ENCODE measurements around the gene TMEM255B. TPM values are rescaled to one million over a fixed set of nuclear protein-coding genes. Genes with fewer than 3 reads are reported as not detected.

The TMEM255B gene
- total RNA-seq, 2 donors from 2014 or later = 1.3 to 2.2 TPM

DNA sequence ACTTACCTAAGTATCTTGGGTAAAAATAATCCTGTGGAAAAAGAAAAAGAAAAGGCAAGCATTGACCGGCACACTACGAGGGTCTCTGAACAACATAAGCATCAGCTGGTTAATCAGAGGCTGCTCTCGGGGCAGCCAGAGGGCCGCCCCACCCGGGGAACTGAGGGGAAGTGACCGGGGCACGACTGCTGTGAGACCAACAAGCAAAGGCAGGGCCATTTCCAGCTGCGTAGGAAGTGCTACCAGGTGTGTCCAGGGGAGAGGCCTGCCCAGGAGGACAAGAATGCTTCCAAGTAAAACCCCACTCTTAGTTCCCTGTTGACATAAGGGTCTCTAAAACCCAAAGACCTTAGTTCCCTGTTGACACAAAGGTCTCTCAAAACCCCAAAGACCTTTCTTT lies 89.0 kb downstream of the TMEM255B start:
- DNase-seq (ENCODE audit: low spot score) (no peak), ATAC-seq (no peak)
- peaks cover 3 to 8% of the 10 kb centered on the region in 2 donors for H3K4me1 Mint-ChIP-seq (ENCODE audit: low read depth in 2 of 2)
- no peaks in the 10 kb centered on the region for H3K9me3 Mint-ChIP-seq
- no peaks in the 10 kb centered on the region for H3K36me3 Mint-ChIP-seq
- H3K27me3 Mint-ChIP-seq = peaks cover 0 to 7% of the 10 kb centered on the region in 2 donors
- H3K27ac Mint-ChIP-seq = no peak overlapping the region
- H3K4me3 Mint-ChIP-seq = no peak overlapping the region

DNA sequence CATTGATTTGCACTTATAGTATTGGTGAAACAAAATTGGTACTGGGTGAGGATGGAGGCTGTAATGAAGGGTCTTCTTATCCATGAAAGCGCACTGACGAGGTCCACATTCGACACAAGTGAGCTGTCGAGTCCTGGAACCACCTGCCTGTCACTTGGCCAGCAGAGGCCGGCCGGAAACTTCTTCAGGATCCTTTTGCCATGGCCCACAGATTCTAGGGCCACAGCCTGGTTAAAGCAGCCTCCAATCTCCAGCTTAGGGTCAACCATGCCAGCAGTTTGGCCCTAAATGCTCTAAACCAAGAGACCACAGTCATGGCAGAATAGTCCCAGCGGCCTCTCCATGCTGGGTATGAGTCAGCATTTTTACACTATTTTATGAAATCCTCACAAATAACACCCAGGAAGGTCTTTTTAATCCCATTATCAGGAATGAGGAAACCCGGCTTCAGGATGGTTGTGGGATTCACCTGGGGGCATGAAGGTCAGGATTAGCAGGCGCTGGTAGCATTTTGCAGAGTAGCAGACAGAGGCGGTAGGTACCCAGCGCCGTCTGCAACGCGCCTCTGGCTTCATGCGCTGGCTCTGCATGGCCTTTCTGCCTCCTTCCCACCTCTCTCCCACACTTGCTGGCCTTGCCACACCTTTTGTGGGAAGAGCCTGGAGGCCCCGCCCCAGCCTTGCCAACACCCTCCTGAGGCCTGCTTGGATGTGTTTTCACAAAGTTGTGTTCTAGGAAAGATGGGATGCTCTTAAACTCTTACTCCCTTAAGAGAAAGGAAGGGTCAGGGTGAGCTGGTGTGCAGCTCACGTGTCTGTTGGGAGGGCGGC lies 89.6 kb downstream of the TMEM255B start:
- no peak for DNase-seq (ENCODE audit: low spot score)

DNA sequence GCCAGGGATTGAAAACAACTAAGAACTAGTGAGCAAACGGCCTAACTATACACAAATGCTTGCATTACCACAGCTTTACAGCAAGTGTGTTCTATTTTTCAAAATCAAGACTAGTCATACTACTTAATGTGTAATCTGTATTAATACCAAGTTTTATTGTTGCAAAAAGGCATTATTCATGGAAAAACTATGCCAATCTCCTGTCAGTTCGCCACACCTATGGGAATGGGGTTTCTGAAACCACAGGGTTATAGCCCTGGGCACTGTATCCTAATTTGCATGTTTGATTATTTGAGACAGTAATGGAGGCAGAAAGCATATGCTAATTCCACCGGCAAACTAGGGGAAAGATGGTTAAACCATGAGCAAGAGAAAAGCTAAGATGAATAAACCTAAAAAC lies 90.5 kb downstream of the TMEM255B start:
- Mint-ChIP-seq H3K27ac (no peak overlapping the region), H3K36me3 (no peaks in the 10 kb centered on the region), H3K4me1 (ENCODE audit: low read depth in 2 of 2) (peaks cover 6 to 7% of the 10 kb centered on the region in 2 donors), H3K9me3 (no peaks in the 10 kb centered on the region), H3K27me3 (peaks cover 0 to 4% of the 10 kb centered on the region in 2 donors), H3K4me3 (no peak overlapping the region)
- ATAC-seq (no peak), DNase-seq (ENCODE audit: low spot score) (no peak)

More for the DNA sequence above, 89.6 kb downstream of the TMEM255B start:
- no peak overlapping the region for H3K27ac Mint-ChIP-seq
- H3K27me3 Mint-ChIP-seq = peaks cover 0 to 6% of the 10 kb centered on the region in 2 donors
- H3K36me3 Mint-ChIP-seq = no peaks in the 10 kb centered on the region
- H3K4me3 Mint-ChIP-seq = no peak overlapping the region
- ATAC-seq = no peak
- peaks cover 3 to 8% of the 10 kb centered on the region in 2 donors for H3K4me1 Mint-ChIP-seq (ENCODE audit: low read depth in 2 of 2)
- H3K9me3 Mint-ChIP-seq = no peaks in the 10 kb centered on the region

DNA sequence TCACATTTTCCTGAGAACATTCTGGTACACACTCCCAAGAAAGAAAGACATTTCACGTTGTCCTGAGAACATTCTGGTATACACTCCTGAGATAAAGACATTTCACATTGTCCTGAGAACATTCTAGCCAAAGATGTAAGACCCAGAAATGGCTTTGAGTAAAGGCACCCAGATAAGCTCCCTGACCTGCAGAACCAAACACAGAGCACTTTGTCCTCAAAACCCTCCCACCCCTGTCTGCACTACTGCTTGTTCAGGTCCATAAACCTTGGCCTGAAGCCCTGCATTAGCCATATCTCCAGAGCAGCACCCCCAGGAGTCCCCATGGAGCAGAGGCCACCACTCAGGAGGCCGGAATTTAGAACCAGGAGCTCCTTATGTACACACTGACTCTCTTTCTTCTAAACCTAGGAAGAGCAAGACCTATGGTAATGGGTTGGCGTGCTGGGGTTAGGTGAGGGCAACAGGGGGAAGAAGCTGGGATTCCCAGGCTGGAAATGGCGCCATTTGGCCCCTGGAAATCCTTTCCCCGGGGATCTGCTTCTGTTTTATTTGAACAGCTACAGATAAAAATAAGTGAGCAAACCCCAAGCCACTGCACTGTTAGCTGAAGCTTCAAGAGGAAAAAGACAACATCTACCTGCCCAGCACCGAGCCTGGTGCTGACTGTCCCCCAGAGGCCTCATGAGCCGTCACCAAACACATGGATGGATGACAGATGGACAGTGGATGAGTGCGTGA lies 91.1 kb downstream of the TMEM255B start:
- Mint-ChIP-seq H3K27ac (no peak overlapping the region), H3K4me3 (no peak overlapping the region), H3K9me3 (no peaks in the 10 kb centered on the region), H3K4me1 (ENCODE audit: low read depth in 2 of 2) (peaks cover 9 to 11% of the 10 kb centered on the region in 2 donors), H3K27me3 (peaks cover 0 to 7% of the 10 kb centered on the region in 2 donors), H3K36me3 (no peaks in the 10 kb centered on the region)
- DNase-seq (ENCODE audit: low spot score) = no peak
- no peak for ATAC-seq

DNA sequence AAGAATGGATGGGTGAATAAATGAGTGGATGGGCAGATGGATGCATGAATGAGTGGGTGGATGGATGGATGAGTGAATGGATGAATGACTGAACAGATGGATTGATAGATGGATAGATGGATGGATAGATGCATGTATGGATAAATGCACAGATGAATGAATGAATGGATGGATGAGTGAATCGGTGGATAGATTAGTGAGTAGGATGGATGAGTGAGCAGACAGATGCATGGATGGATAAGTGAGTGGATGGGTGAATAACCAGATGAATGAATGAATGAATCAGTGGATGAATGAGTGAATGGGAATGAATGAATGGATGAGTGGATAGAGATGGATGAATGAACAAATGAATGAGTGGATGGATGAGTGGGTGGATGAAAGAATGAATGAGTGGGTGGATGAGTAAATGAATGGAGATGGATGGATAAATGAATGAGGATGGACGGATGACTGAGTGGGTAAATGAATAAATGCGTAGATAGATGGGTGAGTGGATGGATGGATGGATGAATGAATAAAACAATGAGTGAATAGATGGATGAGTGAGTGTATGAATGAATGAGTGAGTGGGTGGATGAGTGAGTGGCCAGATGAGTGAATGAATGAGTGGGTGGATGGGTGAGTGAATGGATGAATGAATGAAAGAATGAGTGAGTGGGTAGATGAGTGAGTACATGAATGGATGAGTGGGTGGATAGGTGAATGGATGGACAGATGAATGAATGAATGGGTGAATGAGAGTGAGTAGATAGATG lies 91.9 kb downstream of the TMEM255B start:
- H3K36me3 Mint-ChIP-seq = no peaks in the 10 kb centered on the region
- no peaks in the 10 kb centered on the region for H3K9me3 Mint-ChIP-seq
- peaks cover 0 to 7% of the 10 kb centered on the region in 2 donors for H3K27me3 Mint-ChIP-seq
- H3K4me1 Mint-ChIP-seq (ENCODE audit: low read depth in 2 of 2) = peaks cover 8 to 9% of the 10 kb centered on the region in 2 donors
- no peak for ATAC-seq
- no peak overlapping the region for H3K4me3 Mint-ChIP-seq
- no peak overlapping the region for H3K27ac Mint-ChIP-seq
- DNase-seq (ENCODE audit: low spot score) = no peak

DNA sequence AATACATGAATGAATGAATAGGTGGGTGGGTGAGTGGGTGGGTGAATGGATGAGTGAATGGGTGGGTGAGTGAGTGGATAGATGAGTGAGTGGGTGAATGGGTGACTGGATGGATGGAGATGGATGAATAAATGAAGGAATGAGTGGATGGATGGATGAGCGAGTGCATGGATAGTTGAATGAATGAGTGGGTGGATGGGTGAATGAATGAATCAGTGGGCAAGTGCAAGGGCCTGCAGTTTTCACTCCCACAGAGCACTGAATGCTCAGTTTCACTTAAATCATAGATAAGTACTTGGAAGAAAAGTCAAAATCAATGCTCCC lies 92.4 kb downstream of the TMEM255B start:
- no peak for ATAC-seq
- DNase-seq (ENCODE audit: low spot score) = no peak
- peaks cover 0 to 7% of the 10 kb centered on the region in 2 donors for H3K27me3 Mint-ChIP-seq
- no peaks in the 10 kb centered on the region for H3K9me3 Mint-ChIP-seq
- H3K4me3 Mint-ChIP-seq = no peak overlapping the region
- H3K36me3 Mint-ChIP-seq = no peaks in the 10 kb centered on the region
- no peak overlapping the region for H3K27ac Mint-ChIP-seq
- peaks cover 6 to 9% of the 10 kb centered on the region in 2 donors for H3K4me1 Mint-ChIP-seq (ENCODE audit: low read depth in 2 of 2)

DNA sequence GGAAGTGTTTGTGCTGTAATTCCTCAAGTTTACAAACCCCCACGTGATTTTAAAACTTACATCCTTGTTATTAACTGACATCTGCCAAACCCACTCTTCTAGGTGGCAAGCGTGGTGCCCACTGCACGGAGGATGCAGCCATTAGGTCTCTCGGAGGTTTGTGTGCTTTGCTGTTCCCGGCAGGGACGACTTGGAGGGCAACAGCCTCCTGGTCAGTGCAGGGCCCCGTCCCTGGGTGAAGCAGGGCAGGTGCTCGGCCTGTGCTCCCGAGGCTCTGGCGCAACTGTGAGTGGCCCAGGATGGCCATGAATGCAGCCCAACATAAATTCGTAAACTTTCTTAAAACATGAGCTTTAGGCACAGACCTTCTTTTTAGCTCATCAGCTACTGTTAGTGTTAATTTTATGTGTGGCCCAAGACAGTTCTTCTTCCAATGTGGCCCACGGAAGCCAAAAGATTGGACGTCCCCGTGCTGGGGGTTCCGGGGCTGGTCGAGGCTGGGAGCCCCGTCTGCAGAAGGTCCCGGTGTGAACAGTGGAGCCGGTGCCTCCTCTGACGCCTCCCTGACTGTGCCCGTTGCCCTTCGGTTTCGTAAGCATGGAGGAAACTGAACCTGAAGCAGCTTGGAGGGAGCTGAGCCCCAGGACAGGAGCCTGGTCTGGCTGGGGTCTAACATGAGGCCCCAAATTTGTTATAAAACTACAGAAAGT lies 93.0 kb downstream of the TMEM255B start:
- Mint-ChIP-seq H3K4me1 (ENCODE audit: low read depth in 2 of 2) (peaks cover 6 to 9% of the 10 kb centered on the region in 2 donors), H3K9me3 (no peaks in the 10 kb centered on the region), H3K36me3 (no peaks in the 10 kb centered on the region), H3K27me3 (peaks cover 0 to 7% of the 10 kb centered on the region in 2 donors), H3K4me3 (no peak overlapping the region), H3K27ac (no peak overlapping the region)
- DNase-seq (ENCODE audit: low spot score) (no peak), ATAC-seq (no peak)

DNA sequence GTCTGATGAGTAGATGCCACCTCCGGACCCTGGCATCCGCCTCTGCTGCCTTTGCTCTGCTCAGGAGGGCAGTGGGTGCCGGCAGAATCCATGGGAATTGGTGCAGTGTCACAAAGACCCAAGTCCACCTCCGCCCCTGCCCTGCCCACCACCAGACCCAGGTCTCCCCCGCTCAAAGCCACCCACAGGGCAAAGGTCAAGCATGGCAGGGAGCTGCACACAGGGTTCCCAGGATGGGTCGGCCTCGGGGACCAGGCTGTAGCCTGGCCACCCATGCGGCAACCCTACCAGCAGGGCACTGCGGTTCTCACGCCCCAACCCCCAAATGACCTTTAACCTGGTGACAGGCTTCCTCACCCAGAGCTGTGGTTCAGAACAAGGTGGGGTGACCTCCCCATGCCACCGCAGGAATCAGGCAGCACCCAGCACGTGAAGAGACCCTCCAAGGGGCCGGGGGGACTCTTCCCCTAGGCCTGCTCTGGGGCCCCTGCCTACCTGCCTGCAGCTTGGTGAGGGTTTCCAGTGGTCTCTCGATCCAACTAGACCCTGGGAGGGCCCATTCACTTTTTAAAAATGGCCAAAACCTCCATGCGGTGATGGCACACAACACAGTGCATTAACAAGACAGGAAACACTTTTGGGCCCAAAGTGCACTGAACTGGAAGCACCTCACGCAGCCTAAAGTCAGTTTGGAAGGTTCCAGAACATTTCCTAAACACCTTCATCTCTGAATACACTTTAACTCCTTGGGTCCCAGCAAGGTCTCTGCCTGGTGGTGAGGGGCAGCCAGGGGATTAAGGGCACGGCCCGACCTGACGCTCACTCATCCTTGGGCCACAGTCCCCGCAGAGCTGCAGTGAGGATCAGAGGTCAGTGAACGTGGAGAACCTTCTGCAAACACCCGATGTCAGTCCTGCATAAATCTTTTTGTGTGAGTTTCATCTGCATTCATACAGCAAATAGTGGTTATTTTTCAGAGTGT lies 93.8 kb downstream of the TMEM255B start:
- Mint-ChIP-seq H3K36me3 (no peaks in the 10 kb centered on the region), H3K27ac (no peak overlapping the region), H3K4me1 (ENCODE audit: low read depth in 2 of 2) (peaks cover 6 to 9% of the 10 kb centered on the region in 2 donors), H3K9me3 (no peaks in the 10 kb centered on the region), H3K27me3 (peaks cover 0 to 7% of the 10 kb centered on the region in 2 donors), H3K4me3 (no peak overlapping the region)
- DNase-seq (ENCODE audit: low spot score) (no peak), ATAC-seq (no peak)

DNA sequence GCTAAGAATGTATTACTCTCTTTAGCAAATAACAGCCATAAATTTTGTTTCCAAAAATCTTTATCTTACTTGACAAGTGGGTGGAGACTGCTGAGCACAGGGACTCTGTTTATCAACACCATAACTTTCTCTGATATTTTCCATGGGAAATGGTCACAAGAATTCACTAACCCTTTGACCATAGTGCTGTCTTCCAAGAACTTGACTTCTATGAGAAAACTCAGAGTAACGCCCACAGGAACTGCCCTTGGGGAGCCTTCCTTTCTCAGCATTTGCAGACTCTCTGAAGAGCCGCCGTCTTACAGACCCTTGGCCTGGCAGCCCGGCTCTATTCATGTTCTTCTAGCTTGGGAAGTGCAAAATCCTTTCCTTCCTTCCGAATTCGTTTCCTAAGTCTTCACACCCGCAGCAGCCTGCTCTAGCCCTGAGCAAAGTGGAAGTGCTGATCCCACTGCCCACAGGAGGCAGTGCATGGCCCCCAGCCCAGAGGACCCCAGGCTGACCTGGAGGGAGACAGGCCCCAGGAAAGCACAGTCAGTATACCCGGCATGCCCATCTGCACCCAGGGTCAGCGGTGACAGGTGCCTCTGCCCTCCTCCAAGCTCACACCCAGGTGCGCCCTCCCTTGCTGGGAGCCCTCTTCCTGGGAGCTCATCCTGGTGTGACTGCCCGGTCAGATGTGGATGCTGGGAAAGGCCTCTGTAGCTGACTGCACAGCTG lies 94.7 kb downstream of the TMEM255B start:
- peaks cover 6 to 9% of the 10 kb centered on the region in 2 donors for H3K4me1 Mint-ChIP-seq (ENCODE audit: low read depth in 2 of 2)
- no peaks in the 10 kb centered on the region for H3K36me3 Mint-ChIP-seq
- DNase-seq (ENCODE audit: low spot score) = no peak
- no peak overlapping the region for H3K4me3 Mint-ChIP-seq
- no peak for ATAC-seq
- no peak overlapping the region for H3K27ac Mint-ChIP-seq
- peaks cover 4% of the 10 kb centered on the region for H3K9me3 Mint-ChIP-seq
- H3K27me3 Mint-ChIP-seq = peaks cover 0 to 7% of the 10 kb centered on the region in 2 donors

DNA sequence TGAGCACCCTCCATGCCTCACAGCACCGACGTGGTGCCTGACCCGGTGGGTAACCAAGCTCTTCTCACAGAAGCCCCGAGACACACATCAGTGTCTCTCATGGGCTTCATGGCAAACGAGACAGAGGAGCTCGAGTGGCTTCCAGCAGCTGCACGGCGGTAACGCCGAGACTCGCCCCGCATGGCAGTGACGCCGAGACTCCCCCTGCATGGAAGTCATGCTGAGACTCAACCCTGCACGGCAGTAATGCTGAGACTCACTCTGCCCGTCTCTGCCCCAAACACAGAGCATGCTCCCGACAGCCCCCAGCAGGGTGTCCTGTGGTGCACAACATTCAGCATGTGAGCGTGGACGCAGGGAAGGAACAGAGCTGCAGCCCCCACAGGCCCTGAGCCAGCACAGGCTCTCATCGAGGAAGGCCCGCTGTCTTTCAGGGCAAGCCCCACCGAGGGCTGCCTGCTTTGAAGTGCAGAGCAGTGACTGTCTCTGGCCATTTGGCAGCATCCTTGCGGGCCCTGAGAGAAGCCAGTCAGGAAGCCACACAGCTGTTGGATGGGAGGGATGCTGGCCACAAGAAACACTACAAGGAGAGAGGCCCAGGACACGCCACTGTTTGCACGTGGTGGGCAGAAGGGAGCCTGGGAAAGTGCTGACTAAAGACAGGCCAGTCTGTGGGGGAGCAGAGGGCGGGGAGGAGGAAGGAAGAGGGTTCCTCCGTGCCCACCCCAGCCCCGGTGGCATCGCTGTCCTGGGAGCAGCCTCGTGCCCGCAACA lies 95.4 kb downstream of the TMEM255B start:
- no peak overlapping the region for H3K27ac Mint-ChIP-seq
- H3K4me1 Mint-ChIP-seq (ENCODE audit: low read depth in 2 of 2) = peaks cover 6 to 16% of the 10 kb centered on the region in 2 donors
- ATAC-seq = peak in 1 of 2 donors; percentile 19
- DNase-seq (ENCODE audit: low spot score) = no peak
- H3K36me3 Mint-ChIP-seq = no peaks in the 10 kb centered on the region
- peaks cover 12% of the 10 kb centered on the region for H3K9me3 Mint-ChIP-seq
- no peak overlapping the region for H3K4me3 Mint-ChIP-seq
- H3K27me3 Mint-ChIP-seq = peaks cover 0 to 7% of the 10 kb centered on the region in 2 donors

DNA sequence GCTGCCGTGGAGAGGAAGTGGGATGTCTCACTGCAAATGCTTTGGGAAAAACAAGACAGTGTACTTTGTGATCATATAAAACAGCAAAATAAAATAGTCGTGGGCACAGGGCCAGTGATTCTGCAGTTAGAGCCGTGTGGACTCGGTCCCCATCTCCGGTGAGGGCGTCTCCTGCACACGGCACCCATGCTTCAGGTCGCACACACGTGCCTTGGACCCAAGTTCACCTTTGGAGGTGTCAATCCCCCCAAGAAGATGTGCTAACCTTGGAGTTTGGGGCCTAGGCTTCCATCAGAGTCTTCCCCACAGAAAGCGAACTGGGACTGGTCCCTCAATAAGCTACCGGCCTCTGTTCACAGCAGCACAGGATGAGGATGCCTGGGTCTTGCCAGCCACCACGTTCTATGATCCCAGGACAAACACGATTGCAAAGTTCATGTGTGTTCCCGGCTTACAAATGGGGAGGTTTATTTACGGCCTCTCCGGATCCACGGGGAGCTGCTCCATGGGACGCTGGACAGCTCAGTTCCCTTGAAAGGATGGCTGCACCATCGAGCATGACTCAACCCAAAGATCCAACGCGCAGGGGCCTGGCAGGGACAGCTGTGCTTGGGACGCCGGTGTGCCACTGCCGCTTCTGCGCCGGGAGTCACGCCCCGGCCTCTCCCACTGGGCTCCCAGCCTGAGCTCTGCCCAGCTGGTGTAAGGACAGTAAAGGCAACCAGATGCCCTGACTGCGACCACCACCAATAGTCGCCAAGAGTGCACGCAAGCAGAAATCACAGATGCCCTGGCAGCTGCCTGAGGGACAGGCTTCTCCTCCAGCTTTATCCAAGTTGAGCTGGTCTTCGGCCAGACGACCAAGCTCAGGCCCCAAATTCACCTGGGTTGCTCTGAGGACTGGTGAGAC lies 96.2 kb downstream of the TMEM255B start:
- Mint-ChIP-seq H3K9me3 (peaks cover 13% of the 10 kb centered on the region), H3K4me1 (ENCODE audit: low read depth in 2 of 2) (peaks cover 6 to 21% of the 10 kb centered on the region in 2 donors), H3K36me3 (no peaks in the 10 kb centered on the region), H3K27me3 (peaks cover 2 to 7% of the 10 kb centered on the region in 2 donors), H3K4me3 (no peak overlapping the region), H3K27ac (no peak overlapping the region)
- no peak for ATAC-seq
- no peak for DNase-seq (ENCODE audit: low spot score)

All from natural killer cell treated with Interleukin-12 subunit alpha and Interleukin-12 subunit beta and Interleukin-15 and Interleukin-18, amount 100 ng/mL, for 72 hours (primary cell).